22Rv1 (cell line): ENCODE data around the gene OR51A7.

Experiments used
- H3K27ac ChIP-seq: fragments of 450-650 bp; 2 replicates; pipeline ENCODE4 v1.5.1; 2017
- CTCF ChIP-seq: fragments of 450-650 bp; IDR thresholded peaks from 2 replicates; pipeline ENCODE4 v1.5.1; 2017; ENCODE audit warnings: mild to moderate bottlenecking
- ZFX ChIP-seq: fragments of 450-650 bp; IDR thresholded peaks from 2 replicates; pipeline ENCODE4 v1.6.1; 2017; ENCODE audit warnings: antibody characterized with exemption, borderline replicate concordance

OR51A7 gene

GRCh38 chr11:4957396-4957795 is 53.8 kb downstream of the OR51A7 start:
- TF ChIP-seq CTCF (no peak), ZFX (no peak)
- no peak overlapping the region for H3K27ac ChIP-seq
